ENCODE data around the gene OR2G2. TPM values are rescaled to one million over a fixed set of nuclear protein-coding genes. Genes with fewer than 3 reads are reported as not detected.

The OR2G2 gene
- total RNA-seq, 1 donor from 2014 or later, result not detected

Other genes with a start within 250 kb of the OR2G2 start
- gene NLRP3, start 172.2 kb upstream of the OR2G2 start, total RNA-seq, result 0.05 TPM in 1 of 2 replicates, not detected in the other
- not detected in 2 replicates for gene OR2B11, start 130.3 kb upstream of the OR2G2 start, total RNA-seq
- gene OR2C3, start 51.9 kb upstream of the OR2G2 start, total RNA-seq, result not detected in 2 replicates
- not detected in 2 replicates for gene GCSAML, start 39.2 kb upstream of the OR2G2 start, total RNA-seq
- gene OR2G3, start 17.2 kb downstream of the OR2G2 start, total RNA-seq, result not detected in 2 replicates
- not detected in 2 replicates for gene OR13G1, start 91.4 kb downstream of the OR2G2 start, total RNA-seq
- gene OR6F1, start 128.3 kb downstream of the OR2G2 start, total RNA-seq, result not detected in 2 replicates
- gene OR14K1, start 150.3 kb downstream of the OR2G2 start, total RNA-seq, result not detected in 2 replicates
- gene OR14A2, start 159.8 kb downstream of the OR2G2 start, total RNA-seq, result not detected in 2 replicates
- gene OR1C1, start 172.2 kb downstream of the OR2G2 start, total RNA-seq, result not detected in 2 replicates
- gene OR14A16, start 235.8 kb downstream of the OR2G2 start, total RNA-seq, result not detected in 2 replicates